Fibroblast of skin of abdomen (primary cell): ENCODE data around the gene RENBP.

Source experiments
- DNase-seq: peaks from one replicate; pipeline ENCODE4 v3.0.0-alpha.2; 2013

Gene RENBP

GRCh38 chrX:153931748-153932147 lies 12.7 kb downstream of the RENBP start:
- no peak for DNase-seq

DNA sequence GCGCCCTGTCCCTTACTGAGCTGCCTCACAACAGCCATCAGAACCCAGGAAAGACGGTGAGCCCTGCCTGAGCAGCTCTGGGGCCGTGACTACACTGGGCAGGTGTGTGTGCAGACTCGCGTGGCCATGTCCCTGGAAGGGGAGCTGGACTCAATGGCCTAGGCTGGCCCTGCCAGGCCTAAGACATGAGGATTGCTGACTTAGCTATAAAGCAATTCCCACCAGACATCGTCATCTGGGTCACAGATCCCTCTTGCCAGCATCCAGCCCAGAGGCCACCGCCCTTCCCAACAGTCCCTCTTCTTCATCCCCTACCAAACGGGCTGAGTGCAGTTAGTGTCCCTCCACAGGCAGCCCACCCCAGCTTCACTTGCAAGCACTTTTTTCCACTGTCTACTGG lies 13.3 kb downstream of the RENBP start:
- no peak for DNase-seq

DNA sequence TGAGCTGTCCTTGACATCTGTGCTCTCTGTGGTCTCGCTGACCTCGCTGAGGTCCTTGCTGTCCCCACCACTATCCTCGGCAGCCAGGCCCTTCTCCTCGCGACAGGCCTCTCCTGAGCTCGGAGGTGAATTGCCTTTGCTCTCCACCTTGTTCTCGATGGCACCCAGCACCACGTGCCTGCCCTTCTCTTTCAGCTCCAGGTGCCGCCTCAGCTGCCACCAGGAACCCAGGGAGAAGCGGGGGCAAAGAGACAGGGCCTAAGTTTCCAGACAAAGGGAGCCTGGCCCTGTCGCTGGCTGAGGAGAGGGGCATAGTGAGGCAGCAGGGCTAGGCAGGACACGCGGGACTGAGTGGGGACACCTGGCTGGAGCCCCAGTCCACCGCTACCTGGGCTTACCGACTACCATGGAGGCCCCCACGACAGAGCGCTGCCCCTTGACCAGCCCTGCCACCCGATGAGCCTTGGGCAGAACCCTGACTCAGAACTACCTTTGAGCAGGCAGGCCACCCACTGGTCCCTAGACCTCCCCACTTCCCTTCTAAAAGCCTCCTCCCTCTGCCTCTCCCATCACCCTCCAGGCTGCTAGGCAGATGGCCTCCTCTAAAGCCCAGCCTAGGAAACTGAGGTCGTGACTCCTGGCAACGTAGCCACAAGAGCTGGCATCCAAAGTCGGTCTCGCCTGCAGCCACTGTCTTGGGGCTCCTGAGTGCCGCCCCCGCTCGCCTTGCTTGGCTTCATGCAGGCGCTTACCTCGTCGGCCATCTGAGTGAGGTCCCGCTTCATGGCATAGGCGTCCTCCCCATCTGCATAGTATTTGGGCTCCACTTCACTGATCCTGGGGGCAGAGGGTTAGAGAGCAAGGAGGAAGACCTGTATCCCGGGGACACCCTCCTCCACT lies 14.2 kb downstream of the RENBP start:
- no peak for DNase-seq

DNA sequence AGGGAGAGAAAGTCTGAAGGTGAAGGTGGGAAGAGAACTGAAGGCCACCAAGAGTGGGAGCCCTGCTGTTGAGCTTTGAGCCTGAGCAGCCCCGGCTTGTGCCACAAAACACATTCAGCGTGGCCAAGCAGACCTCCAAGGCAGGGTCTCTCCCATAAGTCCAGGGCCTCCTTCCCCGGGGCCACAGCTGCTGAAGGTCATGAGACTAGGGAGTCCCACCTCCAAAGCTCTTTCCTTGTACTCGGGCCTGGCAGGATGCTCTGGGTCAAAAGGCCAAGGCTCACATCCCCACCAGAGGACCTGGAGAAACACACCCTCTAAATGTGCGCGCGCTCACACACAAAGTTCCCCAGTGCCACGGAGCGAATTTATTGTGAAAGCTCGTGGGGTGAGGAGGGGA lies 14.9 kb downstream of the RENBP start:
- no peak for DNase-seq

- DNase-seq = no peak
Measured at GRCh38 chrX:153928846-153929245, 15.6 kb downstream of the RENBP start.

GRCh38 chrX:153927922-153928760 lies 16.3 kb downstream of the RENBP start:
- DNase-seq = peak; percentile 98

GRCh38 chrX:153927672-153927921 lies 16.8 kb downstream of the RENBP start:
- DNase-seq = no peak

- peak; percentile 20 for DNase-seq
Measured at GRCh38 chrX:153926858-153927671, 17.4 kb downstream of the RENBP start.

GRCh38 chrX:153926552-153926857 lies 17.9 kb downstream of the RENBP start:
- DNase-seq = no peak

DNA sequence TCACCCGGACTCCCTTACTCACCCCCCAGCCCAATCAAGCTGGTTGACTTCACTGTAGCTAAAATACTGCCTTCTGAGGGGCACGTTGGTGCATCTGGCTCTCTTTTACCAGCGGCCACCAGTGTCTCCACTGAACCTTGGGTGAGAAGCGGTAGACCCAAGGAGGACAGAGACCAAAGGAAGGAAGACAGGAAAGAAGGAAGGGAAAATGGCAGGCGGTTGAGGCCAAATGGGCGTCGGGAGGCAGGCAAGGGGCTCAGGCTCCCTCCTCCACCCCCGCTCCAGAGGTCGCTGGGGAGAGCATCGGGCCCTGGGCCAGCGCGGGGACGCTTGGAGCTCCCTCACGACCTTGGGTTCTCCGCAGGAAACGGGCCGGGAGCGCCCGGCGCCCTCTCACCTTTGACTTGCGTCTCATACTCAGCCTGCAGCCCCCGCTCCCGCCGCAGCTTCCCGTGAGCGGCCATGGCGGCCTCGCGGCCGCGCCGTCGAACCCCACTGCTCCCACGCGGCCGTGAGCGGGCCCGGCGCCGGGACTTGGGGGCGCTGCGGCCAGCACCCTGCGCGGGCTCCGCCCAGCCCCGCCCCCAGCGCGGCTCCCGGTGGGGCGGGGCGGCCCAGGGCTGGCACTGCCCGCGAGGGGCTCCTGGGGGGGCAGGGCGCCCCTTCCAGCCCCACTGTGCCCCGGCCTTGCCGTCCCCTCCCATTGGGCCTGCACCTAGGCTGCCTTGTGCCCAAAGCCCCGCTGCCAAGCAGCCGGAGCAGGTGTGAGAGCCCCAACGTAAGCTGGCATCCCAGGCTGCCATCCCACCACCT lies 18.5 kb downstream of the RENBP start, which contains the start of gene ARHGAP4:
ARHGAP4 (minus strand) TSS at position 526 of the 813 bp plus-strand sequence; CDS start at position 464, 62 bp downstream.
- no peak for DNase-seq

- no peak for DNase-seq
Measured at GRCh38 chrX:153925387-153925738, 19.1 kb downstream of the RENBP start.

- peak; percentile 46 for DNase-seq
Measured at GRCh38 chrX:153924149-153924861, 20.1 kb downstream of the RENBP start.

DNA sequence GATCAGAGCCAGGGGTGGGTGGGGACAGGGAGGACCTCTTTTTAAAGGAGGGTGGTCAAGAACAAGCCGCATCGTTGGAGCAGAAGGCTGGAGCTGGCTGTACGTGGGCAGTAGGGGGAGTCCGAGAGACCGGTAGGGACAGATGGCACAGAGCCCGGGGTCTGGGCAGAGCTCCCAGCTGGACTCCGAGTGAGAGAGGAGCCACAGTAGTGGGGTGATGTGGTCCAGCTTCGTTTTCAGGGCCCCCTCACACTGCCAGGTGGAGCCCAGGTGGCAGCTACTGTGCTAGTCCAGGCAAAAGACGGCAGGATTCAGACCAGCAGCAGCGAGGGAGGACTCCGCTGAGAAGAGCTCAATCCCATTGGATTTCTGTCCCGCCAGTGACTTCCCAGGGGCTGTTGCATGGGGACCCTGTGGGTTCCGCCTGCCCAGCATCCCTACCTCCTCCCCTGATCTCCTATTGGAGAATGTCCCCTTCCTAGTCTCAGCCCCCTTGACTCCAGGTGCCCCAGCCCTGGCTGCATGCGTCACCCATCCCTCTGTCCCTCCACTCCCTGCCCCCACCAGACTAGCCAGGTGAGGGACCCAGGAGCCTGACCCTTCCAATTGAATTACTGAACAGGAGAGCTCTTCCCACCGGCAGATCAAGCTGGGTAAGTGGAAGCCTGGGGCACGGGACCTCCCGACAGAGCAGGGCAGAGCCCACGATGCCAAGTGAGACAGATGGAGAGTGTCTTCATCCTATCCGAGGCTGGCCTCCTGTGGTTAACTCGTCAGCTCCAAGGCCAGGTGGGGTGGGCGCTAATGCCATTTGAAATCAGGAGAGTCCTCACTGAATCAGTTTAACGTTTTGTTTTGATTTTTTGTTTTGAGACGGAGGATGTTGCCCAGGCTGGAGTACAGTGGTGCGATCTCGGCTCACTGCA lies 21.2 kb downstream of the RENBP start:
- peak; percentile 20 for DNase-seq

DNA sequence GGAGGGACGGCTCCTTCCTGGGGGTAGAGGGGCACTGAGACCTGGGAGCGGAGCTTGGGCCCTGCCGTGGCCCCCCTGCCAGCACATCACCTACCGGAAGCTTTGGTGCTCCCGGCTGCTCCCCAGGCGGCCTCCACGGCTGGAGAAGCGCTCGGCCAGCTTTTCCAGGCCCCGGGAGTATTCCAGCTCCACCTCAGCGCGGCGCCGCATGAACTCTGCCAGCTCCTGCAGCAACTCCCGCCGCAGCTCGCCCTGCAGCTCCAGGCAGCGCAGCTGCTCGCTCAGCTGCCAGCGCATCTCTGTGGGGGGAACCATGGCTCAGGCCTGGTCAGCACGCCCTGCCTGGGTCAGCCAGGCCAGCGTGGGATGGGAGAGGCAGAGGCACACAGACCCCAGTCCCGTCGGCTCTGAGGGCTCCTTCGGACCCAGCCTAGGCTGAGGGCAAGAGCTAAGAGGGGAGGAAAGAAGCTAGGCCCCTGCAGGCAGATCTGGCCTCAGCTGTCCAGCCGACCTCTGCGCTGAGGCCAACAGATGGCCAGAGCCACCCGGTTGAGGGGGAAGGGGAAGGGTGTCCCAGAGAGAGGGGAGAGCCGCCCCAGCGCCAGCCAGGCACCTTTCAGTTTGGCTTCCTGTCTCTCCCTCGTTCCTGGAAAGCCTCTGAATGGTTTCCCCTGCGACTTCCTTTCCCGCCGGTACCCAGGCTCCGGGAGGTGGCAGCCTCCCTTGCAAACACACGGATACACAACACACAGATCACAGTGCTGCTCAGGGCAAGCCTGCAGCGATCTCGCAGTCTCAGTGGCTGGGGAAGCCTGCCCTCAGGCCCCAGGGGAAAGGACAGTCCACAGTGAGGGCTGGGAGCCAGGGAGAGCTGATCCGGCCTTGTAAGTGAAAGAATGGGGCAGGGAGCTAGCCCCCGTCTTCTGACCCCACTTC lies 22.7 kb downstream of the RENBP start:
- peak; percentile 10 for DNase-seq

GRCh38 chrX:153921070-153921469 lies 23.4 kb downstream of the RENBP start:
- no peak for DNase-seq

DNA sequence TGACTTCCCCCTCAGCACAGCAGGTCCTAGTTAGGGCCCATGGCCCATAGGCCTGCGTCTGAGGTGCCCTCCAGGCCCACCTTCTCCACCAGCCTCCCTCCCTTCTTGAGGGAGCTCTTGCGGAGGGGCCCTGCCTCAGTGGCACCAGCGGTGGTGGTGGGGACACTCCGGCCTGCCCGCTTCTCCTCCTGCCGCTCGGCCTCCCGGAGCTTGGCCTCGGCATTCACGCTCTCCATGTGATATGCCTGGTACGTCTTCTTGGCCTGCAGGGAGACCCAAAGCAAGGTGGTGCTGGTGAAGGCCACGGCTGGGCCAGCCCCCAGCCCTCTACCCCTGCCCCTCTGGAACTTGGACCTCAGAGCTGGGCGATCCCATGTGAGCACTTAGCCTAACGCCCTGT lies 23.9 kb downstream of the RENBP start:
- DNase-seq = no peak

DNA sequence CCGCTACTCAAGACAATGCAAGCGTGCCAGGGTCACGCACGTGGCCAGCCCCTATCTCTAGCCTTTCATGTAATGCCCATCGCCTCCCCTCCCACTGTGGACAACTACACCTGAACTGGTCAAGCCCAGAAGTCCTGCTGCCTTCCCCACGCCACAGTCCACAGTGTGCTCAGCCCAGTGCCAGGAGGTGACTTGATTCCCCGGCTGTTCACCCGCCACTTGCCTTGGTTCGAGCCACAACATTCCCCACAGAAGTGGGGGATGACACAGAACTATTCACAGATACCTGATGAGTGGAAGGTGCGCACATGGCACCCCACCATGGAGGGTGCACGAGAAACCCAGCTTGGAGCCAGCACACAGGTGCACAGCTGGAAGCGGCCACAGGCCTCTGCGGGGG lies 25.2 kb downstream of the RENBP start:
- no peak for DNase-seq

- DNase-seq = no peak
Measured at GRCh38 chrX:153917869-153918268, 26.6 kb downstream of the RENBP start.

- no peak for DNase-seq
Measured at GRCh38 chrX:153913701-153914100, 30.7 kb downstream of the RENBP start.
